GM10248 (cell line): ENCODE data around the gene CYP2S1.

Experiments used
- CTCF ChIA-PET: fragments of 300-600 bp; sonication (Branson Sonifier 250); formaldehyde crosslinking; extraction: SDS; loops from one replicate; lab custom pipeline; 2021; ENCODE audit warnings: antibody characterized with exemption; lab: Yijun Ruan, JAX
- POLR2A ChIA-PET: fragments of 350-650 bp; sonication (Branson Sonifier 250); formaldehyde crosslinking; extraction: SDS; loops from one replicate; lab custom pipeline; 2020; ENCODE audit warnings: antibody characterized with exemption; lab: Yijun Ruan, JAX
- DNase-seq: peaks from one replicate; pipeline ENCODE4 v3.0.0; 2012; ENCODE audit errors: extremely low spot score
- CTCF ChIP-seq: IDR thresholded peaks from 2 replicates; pipeline ENCODE4 v1.5.1; 2012; ENCODE audit warnings: mild to moderate bottlenecking, low read depth; ENCODE audit errors: extremely low read depth, missing control alignments, control extremely low read depth

CYP2S1 gene

DNA sequence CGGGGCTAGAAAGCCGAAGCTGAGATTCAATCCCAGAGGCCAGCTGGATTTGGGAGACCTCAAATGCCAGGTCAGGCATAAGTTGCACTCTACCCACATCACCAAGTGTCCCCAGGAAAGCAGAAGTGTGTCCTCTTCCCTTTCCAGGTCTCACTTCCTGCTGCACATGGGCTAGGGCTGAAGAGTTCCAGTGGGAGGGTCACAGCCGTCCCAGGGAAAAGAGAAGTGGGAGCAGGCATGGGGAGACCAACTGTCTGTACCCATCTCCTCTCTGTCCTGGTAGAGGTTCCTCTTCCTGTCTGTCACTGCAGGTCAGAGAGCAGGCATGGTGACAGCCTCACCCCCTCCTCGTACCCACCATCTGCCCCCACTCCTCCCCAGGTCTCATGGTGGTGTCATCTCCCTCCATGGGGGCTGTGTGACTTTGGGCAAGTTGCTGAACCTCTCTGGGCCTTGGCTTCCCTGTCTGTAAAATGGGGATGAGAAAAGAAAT lies 40.8 kb downstream of the CYP2S1 start:
- no peak for TF ChIP-seq CTCF
- ChIA-PET POLR2A (interaction anchor here (0.6 kb wide), 1 partner anchor 18 kb away, joined by 4 read pairs; no protein-coding TSS in a partner anchor), CTCF (no interaction called here)
- DNase-seq = no peak

DNA sequence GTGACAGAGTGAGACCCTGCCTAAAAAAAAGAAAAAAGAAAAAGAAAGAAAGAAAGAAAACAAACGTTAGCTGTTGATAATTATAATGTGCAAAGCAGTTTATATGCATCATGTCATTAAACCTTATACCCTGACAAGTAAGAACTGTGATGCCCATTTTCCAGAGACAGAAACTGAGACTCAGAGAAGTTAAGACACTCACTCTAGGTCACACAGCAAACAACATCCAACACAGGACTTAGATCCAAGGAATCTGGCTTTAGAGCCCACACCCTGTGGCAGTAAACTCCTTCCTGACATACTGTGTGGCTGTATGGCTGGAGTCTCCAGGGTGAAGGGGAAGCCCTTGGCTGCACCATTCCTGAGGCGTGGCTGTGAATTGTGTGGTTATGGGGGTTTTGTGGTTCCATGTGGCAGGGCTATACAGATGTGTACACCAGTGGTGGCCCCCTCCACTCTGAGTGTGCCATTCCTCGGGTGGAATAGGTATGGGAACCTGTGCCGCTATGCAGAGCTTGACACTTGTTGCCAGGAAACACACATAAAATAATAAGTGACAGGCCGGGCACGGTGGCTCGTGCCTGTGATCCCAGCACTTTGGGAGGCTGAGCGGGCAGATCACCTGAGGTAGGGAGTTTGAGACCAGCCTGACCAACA lies 41.6 kb downstream of the CYP2S1 start:
- CTCF ChIA-PET = interaction anchor here (0.8 to 1.0 kb wide), 2 partner anchors 30 to 407 kb away, joined by 3 read pairs; no protein-coding TSS in a partner anchor
- no peak for TF ChIP-seq CTCF

DNA sequence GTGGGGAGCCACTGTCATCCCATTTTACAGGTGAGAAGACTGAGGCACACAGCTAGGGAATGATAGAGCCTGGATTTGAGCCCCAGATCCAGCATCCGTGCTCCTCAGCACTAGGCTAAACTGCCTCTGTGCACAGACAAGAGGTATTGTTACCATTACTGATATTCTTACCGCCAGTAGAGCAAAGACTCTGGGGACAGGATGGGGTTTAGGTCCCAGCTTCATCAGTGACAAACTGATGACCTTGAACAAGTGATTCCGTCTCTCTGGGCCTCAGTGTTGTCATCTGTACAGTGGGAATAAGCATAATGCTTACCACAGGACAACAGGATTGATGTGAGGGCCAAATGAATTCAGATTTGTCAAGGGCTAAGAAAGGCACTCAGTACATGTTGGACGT lies 42.5 kb downstream of the CYP2S1 start:
- ChIA-PET CTCF (interaction anchor here (0.8 to 1.0 kb wide), 2 partner anchors 31 to 407 kb away, joined by 3 read pairs; no protein-coding TSS in a partner anchor), POLR2A (no interaction called here)
- DNase-seq = no peak
- no peak for TF ChIP-seq CTCF

More for the DNA sequence above, 41.6 kb downstream of the CYP2S1 start:
- DNase-seq = no peak
- POLR2A ChIA-PET = no interaction called here

- ChIA-PET POLR2A (no interaction called here), CTCF (no interaction called here)
- DNase-seq = no peak
- TF ChIP-seq CTCF = no peak
These were observed 45.2 kb downstream of the CYP2S1 start for GRCh38 chr19:41238244-41238643.

GRCh38 chr19:41239363-41239762 lies 46.3 kb downstream of the CYP2S1 start:
- POLR2A ChIA-PET = no interaction called here
- TF ChIP-seq CTCF = no peak
- DNase-seq = no peak
- CTCF ChIA-PET = no interaction called here

DNA sequence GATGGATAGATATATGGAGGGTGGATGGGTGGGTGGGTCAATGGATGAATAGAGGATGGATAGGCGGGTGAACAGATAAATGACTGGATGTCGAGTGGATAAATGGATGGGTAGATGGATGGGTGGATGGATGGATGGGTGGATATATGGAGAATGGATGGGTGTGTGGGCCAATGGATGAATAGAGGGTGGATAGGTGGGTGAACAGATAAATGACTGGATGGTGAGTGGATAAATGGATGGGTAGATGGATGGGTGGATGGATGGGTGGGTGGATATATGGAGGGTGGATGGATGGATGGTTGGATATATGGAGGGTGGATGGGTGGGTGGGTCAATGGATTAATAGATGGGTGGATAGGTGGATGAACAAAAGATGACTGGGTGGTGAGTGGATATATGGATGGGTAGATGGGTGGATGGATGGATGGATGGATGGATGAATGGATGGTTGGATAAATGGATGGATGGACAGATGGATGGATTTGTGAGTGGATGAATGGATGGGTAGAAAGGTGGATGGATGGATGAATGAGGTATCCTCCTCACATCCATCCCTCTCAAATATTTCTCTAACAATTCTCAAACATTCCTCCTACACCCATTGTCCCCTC lies 47.0 kb downstream of the CYP2S1 start:
- TF ChIP-seq CTCF = no peak
- POLR2A ChIA-PET = no interaction called here
- CTCF ChIA-PET = no interaction called here
- no peak for DNase-seq
